AML-193 (cell line): ENCODE measurements around the gene SOX1.

Experiments used
- DNase-seq, 2 experiments: peaks; one replicate each; lab custom pipeline; 2025; lab: John Stamatoyannopoulos, UW

SOX1 gene

DNA sequence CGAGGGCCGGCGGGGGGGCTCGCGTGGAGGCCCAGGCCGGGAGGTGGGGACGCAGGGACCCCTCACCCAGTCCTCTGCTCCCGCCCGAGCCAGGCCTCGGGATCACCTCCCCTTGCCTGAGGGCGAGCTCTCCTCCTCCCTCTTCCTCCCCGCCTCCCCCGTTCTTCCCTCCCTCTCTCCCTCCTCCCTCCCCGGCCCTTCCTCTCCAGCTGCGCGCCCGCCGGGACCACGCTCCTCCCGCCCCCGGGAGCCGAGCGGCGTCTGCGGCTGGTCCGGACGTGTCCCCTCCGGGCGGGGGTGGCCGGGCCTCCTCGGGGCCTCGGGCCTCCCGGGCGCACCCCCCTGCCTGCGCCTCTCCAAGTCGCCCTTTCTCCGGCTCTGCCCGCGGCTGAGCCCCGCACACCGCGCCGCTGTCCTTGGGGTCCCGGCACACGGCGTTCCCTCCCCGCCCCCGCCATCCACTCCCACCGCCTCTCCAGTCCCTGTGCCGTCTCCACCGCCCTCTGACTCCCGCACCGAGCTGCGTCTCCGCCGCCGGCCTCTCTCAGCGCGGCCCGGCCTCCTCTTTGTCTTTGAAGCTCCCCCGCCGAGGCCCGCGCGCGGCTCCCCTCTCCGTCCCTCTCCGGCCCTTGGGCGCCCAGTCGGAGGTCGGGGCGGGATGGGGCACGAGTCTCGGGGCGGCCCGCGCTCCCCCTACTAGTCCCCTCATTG, 5.7 kb downstream of the SOX1 start:
- DNase-seq, result no peak

- DNase-seq, result no peak
These were observed 6.5 kb downstream of the SOX1 start for GRCh38 chr13:112073245-112074138.

- DNase-seq, result no peak
These were observed 7.4 kb downstream of the SOX1 start for GRCh38 chr13:112074139-112074865.

- DNase-seq, result no peak
These were observed 10.8 kb downstream of the SOX1 start for GRCh38 chr13:112077729-112078128.

DNA sequence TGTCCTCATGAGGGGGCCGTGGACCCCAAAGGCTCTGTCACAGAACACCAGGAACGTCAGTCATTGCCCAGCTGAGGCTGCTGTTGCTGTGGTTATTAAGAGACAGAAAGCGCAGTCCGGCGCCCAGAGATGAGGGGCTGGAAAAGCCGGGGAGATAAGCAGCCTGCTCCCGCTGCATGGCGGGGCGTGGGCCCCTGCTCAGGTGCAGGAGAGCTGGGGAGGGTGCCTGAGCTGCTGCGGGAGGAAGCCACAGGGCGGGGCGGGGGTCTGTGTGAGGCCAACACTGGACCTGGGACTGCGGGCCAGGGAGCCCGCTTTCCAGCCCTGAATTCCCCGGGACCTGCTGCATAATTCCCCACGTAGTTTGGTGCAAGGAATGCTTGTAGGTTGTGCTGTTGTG, 11.3 kb downstream of the SOX1 start:
- no peak for DNase-seq

- no peak for DNase-seq
These were observed 12.1 kb downstream of the SOX1 start for GRCh38 chr13:112078879-112079531.

DNA sequence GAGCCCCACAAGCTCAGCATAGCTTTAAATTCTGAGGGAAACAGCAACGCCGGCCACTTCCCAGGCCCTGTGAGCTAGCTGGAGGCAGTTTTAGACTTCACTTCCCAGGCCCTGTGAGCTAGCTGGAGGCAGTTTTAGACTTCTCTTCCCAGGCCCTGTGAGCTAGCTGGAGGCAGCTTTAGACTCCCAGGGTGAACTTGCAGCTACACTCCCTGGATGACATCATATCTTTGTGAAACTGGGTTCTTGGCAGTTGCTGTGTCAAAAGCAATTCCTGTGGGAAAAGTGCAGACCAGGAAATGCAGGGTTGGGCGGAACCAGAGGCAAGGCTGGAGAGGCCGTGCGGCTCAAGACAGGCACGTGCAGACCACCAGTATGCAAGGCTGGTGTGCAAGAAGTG, 12.7 kb downstream of the SOX1 start:
- DNase-seq, result no peak

DNA sequence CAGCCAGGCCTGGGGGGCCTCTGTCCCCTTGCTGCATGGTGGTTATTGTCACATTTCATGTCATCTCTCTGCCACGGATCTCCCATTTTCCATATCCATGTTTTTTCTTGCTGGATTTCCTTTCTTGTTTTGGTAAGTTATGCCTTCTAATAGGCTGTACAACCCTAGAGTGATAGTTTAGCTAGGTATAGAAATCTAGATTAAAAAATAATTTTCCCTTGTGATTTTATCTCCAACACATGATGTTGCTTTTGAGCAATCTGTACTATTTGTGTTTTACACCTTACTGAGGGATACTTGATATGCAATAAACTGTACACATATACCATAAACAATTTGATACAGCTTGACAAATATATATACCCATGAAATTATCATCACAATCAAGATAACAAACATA, 17.0 kb downstream of the SOX1 start:
- DNase-seq, result no peak

- DNase-seq, result no peak
These were observed 25.5 kb downstream of the SOX1 start for GRCh38 chr13:112092453-112092852.

- DNase-seq, result no peak
These were observed 28.4 kb downstream of the SOX1 start for GRCh38 chr13:112095354-112095753.

- DNase-seq, result no peak
These were observed 30.0 kb downstream of the SOX1 start for GRCh38 chr13:112096959-112097358.

DNA sequence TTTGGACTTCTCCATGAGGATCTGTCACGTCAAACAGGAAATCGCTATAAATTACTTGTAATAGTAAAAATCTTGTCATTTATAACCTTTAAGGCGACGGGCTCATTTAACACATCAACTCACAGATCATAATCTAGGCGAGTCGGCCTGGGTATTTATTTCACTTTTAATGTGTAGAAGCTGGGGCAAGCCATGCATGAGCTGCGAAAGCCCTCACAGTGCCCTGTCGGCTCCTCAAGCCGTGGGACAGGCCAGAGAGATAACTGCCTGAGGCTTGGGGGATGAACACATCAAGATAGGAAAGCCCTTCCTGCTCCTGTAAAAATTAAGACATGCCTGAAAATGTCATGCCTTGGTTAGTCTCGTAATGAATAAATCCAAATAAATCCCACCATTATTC, 30.8 kb downstream of the SOX1 start:
- DNase-seq, result no peak

DNA sequence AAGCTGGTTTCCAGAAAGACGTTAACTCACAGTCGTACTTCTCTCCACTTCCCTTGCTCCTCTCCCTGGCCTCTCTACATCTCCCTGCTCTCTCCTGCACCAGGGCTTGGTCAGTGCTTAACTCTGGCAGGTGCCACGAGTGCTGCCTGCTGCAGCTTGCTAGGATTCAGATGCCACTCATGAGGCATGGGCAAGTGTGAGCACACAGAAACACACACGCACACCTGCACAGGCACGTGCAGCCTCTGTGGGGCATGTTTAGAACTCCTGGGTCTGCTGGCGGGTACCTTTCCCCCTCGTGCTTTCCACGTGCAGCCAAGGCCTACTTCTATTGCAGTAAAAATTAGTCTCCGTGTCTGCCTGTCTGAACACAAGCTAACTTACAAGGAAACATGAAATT, 31.8 kb downstream of the SOX1 start:
- DNase-seq, result no peak

- no peak for DNase-seq
These were observed 34.5 kb downstream of the SOX1 start for GRCh38 chr13:112101360-112101930.

GRCh38 chr13:112102243-112102642, 35.3 kb downstream of the SOX1 start:
- no peak for DNase-seq

DNA sequence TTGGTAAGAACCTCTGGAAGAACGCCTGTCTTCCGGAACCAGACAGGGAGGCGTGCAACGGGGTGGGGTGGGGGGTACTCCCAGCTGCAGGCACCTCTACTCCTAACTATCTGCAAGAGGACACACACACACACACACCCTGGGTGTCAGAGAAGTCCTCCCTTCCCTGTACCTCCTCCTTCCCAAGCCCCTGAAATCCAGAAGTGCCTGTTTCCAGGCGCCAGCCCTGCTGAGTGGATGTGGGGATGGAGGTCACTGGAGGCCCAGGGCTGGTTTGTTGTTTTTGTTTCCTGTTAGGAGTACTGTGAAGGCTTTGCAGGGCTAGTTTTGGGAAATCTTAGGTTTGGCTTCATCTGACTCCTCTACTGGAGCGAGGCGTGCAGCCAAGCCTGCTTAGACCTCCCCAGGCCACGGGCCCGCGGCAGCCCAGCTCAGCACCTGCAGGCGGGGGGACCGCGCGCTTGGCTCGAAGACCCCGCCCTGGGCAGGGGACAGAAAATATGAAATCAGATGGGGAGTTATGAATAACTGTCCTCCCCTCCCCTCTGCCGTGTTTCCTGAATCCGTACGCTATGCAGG, 36.4 kb downstream of the SOX1 start:
- DNase-seq, result no peak

DNA sequence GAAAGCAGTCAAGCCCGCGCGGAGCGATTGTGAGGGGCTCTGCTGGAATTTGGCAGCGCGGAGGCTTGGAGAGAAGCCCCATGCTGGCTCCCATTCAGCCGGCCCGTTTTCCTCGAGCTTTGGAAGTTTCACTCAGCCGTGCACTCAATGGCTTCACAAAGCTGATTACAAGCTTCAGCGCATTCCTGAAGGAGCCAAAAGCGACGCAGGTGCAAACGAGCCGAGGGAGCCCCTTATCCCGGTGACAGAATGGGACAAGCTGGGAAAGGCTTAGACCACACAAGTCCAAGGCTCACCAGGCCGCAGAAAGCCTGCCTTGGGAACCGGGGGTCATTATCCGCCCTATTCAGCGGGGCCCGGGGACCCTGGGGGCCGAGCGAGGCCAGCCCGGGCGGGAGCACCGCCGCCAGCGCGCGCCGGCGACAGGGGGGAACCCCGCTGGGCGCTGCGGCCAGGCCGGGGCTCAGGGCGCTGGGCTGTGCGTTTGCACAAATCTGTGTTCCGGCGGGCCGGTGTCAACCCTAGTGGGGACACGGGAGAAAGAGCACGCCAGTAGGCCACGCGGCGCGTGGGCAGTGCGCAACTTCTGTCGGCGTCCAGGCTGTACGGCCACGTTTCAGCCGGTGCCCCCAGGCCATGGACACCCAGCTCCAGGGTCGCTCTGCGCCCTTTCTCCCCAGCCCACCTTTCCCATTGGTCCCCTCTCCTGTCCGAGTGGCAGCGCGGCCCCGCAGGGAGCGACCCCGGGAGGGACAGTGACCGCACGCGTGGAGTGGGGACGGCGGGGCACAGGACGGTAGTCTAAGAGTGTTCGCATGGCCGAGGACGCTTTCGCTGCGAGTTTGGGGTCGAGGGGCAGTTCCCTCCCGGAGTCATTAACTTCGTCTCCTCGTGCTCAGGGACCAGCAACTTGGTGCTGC, 37.3 kb downstream of the SOX1 start:
- DNase-seq, result no peak

DNA sequence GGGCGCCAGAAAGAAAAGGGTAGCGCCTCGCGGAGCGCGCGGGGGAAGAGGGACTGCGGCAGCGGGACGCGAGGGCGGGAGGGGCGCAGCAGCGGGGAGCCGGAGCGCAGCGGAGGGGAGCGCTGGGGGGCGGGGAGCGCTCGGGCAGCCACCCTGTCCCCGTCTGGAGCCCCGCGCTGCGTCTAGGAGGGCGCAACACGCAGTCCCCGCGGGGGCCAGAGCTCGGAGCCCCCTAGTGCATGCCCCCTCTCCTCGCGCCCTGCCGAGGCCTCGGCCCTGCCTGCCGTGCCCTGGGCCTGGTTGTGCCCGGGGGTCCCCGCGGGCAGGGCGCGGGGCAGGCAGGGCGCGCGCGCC, 37.9 kb downstream of the SOX1 start:
- no peak for DNase-seq

DNA sequence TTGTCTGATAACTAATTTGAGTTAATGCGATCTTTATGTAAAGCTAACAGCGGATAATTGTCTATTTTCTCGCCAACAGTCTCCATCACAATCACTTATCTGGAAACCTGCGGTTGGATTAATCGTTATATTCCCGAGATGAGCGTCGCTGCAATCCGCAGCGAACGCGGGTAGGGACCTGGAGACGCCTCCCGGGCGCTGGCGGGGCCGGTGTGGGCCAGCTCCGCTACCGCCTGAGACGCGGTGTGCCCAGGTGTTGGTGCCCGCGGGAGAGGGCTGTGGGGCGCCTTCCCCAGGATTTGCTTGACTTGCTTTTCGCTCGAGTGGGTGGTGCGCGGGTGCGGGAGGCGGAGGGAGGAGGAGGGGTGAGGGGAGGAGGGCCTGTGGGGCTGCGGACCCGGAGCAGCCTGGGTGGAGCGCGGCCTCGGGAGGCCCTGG, 38.3 kb downstream of the SOX1 start:
- DNase-seq, result no peak

DNA sequence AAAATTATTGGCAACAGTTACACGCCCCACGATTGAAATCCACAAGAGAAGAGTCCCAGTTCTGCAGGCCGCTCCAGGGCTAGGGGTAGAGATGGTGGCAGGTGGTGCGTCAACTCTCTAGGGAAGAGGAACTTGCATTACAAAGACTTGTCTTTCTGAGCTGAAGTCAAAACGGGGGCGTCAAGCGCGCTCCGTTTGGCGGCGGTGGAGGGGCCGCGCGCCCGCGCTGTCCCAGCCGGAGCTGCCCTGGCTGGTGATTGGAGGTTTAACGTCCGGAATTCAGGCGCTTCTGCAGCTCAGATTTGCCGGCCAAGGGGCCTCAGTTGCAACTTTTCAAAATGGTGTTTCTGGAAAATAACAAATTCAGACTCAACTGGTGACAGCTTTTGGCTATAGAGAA, 38.9 kb downstream of the SOX1 start:
- DNase-seq, result no peak
